ENCODE results near the gene CENPN. TPM values are rescaled to one million over a fixed set of nuclear protein-coding genes. Genes with fewer than 3 reads are reported as not detected.

CENPN gene
- total RNA-seq, 4 donors from 2014 or later, result 3.8 to 5.2 (median 4.9) TPM

- peak overlapping the region; percentile 70 for H3K4me3 ChIP-seq (ENCODE audit: low read depth, poor library complexity, severe bottlenecking)
- intact Hi-C loops (cut with DNase I; ENCODE audit: low total_unique reads), result no loop called here
- peak; percentile 83 to 97 for DNase-seq (ENCODE audit: low spot score in 2 of 2)
- TF ChIP-seq CTCF (IDR thresholded peaks at IDR 0.05) (no peak), POLR2A (IDR thresholded peaks at IDR 0.05) (no peak)
- WGBS, 2 donors, result 1% methylated on average over 27 of the region's 27 CpGs
Measured at GRCh38 chr16:81076566-81077075, 69.6 kb downstream of the CENPN start.

GRCh38 chr16:81077076-81077940, 70.3 kb downstream of the CENPN start, which contains the start of gene C16orf46:
TSS of gene C16orf46 (minus strand) at chr16:81077238. CDS start at chr16:81063955, 13,283 bp downstream.
- 11 to 12% methylated on average over 54 to 59 of the region's 59 CpGs for WGBS, 2 donors
- H3K4me3 ChIP-seq (ENCODE audit: low read depth, poor library complexity, severe bottlenecking), result peak within 1 kb of the TSS; percentile 70
- peak; percentile 97 to 100 for DNase-seq (ENCODE audit: low spot score in 2 of 2)
- intact Hi-C loops (cut with DNase I; ENCODE audit: low total_unique reads), result no loop called here
- no peak for TF ChIP-seq POLR2A (IDR thresholded peaks at IDR 0.05)
- no peak for TF ChIP-seq CTCF (IDR thresholded peaks at IDR 0.05)

GRCh38 chr16:81080233-81080632, 73.2 kb downstream of the CENPN start:
- DNase-seq (ENCODE audit: low spot score in 2 of 2), result no peak
- no peak overlapping the region for H3K4me3 ChIP-seq (ENCODE audit: low read depth, poor library complexity, severe bottlenecking)
- WGBS, 2 donors, result 70 to 85% methylated on average over 1 of the region's 1 CpG
- TF ChIP-seq CTCF (IDR thresholded peaks at IDR 0.05), result no peak
- TF ChIP-seq POLR2A (IDR thresholded peaks at IDR 0.05), result no peak
- intact Hi-C loops (cut with DNase I; ENCODE audit: low total_unique reads), result no loop called here

- TF ChIP-seq POLR2A (IDR thresholded peaks at IDR 0.05) (no peak), CTCF (IDR thresholded peaks at IDR 0.05) (no peak)
- DNase-seq (ENCODE audit: low spot score in 2 of 2), result no peak
- WGBS, 2 donors, result 92 to 94% methylated on average over 4 of the region's 4 CpGs
- intact Hi-C loops (cut with DNase I; ENCODE audit: low total_unique reads), result no loop called here
- H3K4me3 ChIP-seq (ENCODE audit: low read depth, poor library complexity, severe bottlenecking), result no peak overlapping the region
Measured at GRCh38 chr16:81081014-81081413, 74.0 kb downstream of the CENPN start.

Other genes starting within 250 kb of the CENPN start
- 1 to 10 TPM; 1.3 to 1.9 (median 1.7) TPM for gene CDYL2, start 202.6 kb upstream of the CENPN start, total RNA-seq
- gene CMC2, start 329 bp upstream of the CENPN start, total RNA-seq, result 10 to 100 TPM; 19.6 to 52.9 (median 32.6) TPM
- gene ATMIN, start 28.6 kb downstream of the CENPN start, total RNA-seq, result 10 to 100 TPM; 33.3 to 51.7 (median 41.9) TPM
- gene C16orf46, start 70.0 kb downstream of the CENPN start, total RNA-seq, result 1 to 10 TPM in 2 of 4 donors, under 1 TPM in 2; 0.54 to 2.5 (median 1.3) TPM
- gene GCSH, start 89.2 kb downstream of the CENPN start, total RNA-seq, result 10 to 100 TPM in 2 of 4 donors, 1 to 10 TPM in 2; 4.8 to 10.6 (median 7.7) TPM
- gene BCO1, start 231.5 kb downstream of the CENPN start, total RNA-seq, result under 1 TPM in 2 of 4 donors, not detected in 2; 0.12 to 0.29 TPM